Brain microvascular endothelial cell (primary cell): ENCODE results near the gene ZNF77.

ENCODE experiments used
- DNase-seq: peaks from one replicate; pipeline ENCODE4 v3.0.0-alpha.2; 2020
- H3K27ac ChIP-seq: fragments of 250-450 bp; sonication (Bioruptor Pico); 2 replicates; pipeline ENCODE4 v1.5.1; 2020; ENCODE audit warnings: mild to moderate bottlenecking, moderate library complexity
- H3K27me3 ChIP-seq: fragments of 250-450 bp; sonication (Bioruptor Pico); replicated peaks from 2 replicates; pipeline ENCODE4 v1.5.1; 2020; ENCODE audit warnings: mild to moderate bottlenecking
- H3K36me3 ChIP-seq: fragments of 250-450 bp; sonication (Bioruptor Pico); replicated peaks from 2 replicates; pipeline ENCODE4 v1.5.1; 2020; ENCODE audit warnings: mild to moderate bottlenecking
- H3K4me3 ChIP-seq: 2 replicates; pipeline ENCODE4 v1.5.1; 2011; ENCODE audit warnings: low read depth, mild to moderate bottlenecking, control low read depth, low read length, moderate library complexity
- CTCF ChIP-seq: IDR thresholded peaks from 2 replicates; pipeline ENCODE4 v1.5.1; 2011; ENCODE audit warnings: low read depth, mild to moderate bottlenecking, moderate library complexity, low read length, control low read depth, inconsistent platforms; ENCODE audit errors: missing control alignments
- in situ Hi-C: cut with HindIII; loops from 2 replicates; pipeline ENCODE4 v1.10.0; 2017; ENCODE audit warnings: low sequenced_read_pairs, low pct_ligation_motif_present

Gene ZNF77

DNA sequence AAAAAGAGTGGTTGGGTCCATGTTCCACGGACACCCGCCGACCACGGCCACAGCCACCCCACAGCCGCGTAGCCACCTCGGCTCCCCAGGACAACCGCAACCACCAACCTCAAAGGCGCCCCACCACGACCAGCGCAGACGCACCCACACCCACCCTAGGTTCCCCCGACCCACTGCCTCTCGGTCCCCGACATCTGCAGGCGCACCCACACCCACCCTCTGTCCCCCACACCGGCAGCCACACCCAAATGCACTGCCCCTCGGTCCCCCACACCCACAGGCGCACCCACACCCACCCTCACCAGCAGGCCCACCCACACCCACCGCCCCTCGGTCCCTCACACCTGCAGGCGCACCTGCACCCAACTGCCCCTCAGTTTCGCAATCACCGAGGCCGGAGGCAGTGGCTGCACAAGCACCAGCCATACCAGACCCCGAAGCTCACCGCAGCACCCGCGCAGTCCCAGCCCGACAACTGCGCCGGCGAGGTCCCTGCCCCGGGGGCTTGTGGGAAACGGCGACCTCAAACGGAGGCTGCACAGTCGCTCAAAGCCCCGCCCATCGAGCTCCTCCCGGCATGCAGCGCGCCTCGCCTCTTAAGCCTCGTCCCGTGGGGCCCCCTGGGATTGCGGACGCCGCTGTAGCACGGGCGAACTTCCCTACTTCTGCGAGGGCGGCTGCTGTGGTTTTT, 18.3 kb downstream of the ZNF77 start:
- no peak for TF ChIP-seq CTCF
- no peak for DNase-seq
- Histone ChIP-seq H3K27me3 (no peaks in the 10 kb centered on the region), H3K27ac (no peak overlapping the region), H3K36me3 (peaks cover 2% of the 10 kb centered on the region), H3K4me3 (no peak overlapping the region)
- in situ Hi-C loops = no loop called here

DNA sequence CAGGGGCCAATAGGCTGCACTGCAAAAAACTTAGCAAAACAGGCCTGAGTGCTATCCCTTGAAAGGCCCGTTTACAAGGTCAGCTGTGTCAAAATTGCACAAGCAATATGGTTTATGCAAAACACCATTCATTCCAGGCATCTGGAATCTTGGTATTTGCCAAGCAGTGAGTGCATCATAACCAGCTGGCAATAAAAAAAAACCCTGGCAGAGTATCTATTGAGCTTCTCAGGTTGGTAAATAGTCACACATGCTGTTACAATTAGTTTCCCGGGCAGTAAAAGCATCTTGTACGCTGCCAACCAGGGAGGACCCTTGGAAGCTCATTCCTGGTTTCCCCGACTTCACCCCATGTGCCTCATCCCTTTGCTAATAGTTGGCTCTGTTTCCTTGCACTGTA, 21.3 kb downstream of the ZNF77 start:
- in situ Hi-C loops = no loop called here
- no peak for DNase-seq
- H3K4me3 ChIP-seq = no peak overlapping the region
- H3K27ac ChIP-seq = no peak overlapping the region
- peaks cover 6% of the 10 kb centered on the region for H3K36me3 ChIP-seq
- TF ChIP-seq CTCF = no peak
- H3K27me3 ChIP-seq = no peaks in the 10 kb centered on the region

- in situ Hi-C loops = no loop called here
- H3K27ac ChIP-seq = no peak overlapping the region
- H3K36me3 ChIP-seq = peaks cover 8% of the 10 kb centered on the region
- no peaks in the 10 kb centered on the region for H3K27me3 ChIP-seq
- no peak for DNase-seq
- H3K4me3 ChIP-seq = no peak overlapping the region
- no peak for TF ChIP-seq CTCF
Observed at GRCh38 chr19:2922987-2923386, 21.8 kb downstream of the ZNF77 start.

DNA sequence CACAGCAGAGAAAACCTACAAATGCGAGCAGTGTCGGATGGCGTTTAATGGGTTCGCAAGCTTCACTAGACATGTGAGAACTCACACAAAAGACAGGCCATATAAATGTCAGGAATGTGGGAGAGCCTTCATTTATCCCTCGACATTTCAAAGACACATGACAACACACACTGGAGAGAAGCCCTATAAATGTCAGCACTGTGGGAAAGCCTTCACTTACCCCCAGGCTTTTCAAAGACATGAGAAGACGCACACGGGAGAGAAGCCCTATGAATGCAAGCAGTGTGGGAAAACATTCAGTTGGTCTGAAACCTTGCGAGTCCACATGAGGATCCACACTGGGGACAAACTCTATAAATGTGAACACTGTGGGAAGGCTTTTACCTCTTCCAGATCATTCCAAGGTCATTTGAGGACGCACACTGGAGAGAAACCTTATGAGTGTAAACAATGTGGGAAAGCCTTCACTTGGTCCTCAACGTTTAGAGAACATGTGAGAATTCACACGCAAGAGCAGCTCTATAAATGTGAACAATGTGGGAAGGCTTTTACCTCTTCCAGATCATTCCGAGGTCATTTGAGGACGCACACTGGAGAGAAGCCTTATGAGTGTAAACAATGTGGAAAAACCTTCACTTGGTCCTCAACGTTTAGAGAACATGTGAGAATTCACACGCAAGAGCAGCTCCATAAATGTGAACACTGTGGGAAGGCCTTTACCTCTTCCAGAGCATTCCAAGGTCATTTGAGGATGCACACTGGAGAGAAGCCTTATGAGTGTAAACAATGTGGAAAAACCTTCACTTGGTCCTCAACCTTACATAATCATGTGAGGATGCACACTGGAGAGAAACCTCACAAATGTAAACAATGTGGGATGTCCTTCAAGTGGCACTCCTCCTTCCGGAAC, 27.2 kb downstream of the ZNF77 start:
- in situ Hi-C loops = no loop called here
- no peak for DNase-seq
- peaks cover 20% of the 10 kb centered on the region for H3K36me3 ChIP-seq
- H3K27me3 ChIP-seq = no peaks in the 10 kb centered on the region
- H3K4me3 ChIP-seq = no peak overlapping the region
- H3K27ac ChIP-seq = no peak overlapping the region
- TF ChIP-seq CTCF = no peak

GRCh38 chr19:2912306-2912705, 32.5 kb downstream of the ZNF77 start:
- peaks cover 5% of the 10 kb centered on the region for H3K36me3 ChIP-seq
- in situ Hi-C loops = no loop called here
- DNase-seq = no peak

More at GRCh38 chr19:2912306-2912705, 32.5 kb downstream of the ZNF77 start:
- no peak overlapping the region for H3K27ac ChIP-seq
- no peaks in the 10 kb centered on the region for H3K27me3 ChIP-seq
- no peak for TF ChIP-seq CTCF
- H3K4me3 ChIP-seq = no peak overlapping the region
